A673 (cell line): ENCODE results near the gene ADORA2B.

ENCODE experiments used
- EZH2 ChIP-seq: fragments of 200-600 bp; sonication (generic); IDR thresholded peaks from 2 replicates; pipeline ENCODE4 v1.6.1; 2017; ENCODE audit warnings: borderline replicate concordance, low read depth, mild to moderate bottlenecking, mixed read lengths, antibody characterized with exemption, low read length; ENCODE audit not compliant: poor library complexity, severe bottlenecking
- TF ChIP-seq, protein P1 (sequence below): fragments of 300-800, 200-600 bp; sonication (generic); conservative IDR thresholded peaks from 2 replicates; pipeline ENCODE4 v1.5.1; 2017; ENCODE audit warnings: low read depth, mild to moderate bottlenecking, antibody characterized with exemption, low read length, moderate library complexity, mixed read lengths

- TF ChIP-seq, protein P1, sequence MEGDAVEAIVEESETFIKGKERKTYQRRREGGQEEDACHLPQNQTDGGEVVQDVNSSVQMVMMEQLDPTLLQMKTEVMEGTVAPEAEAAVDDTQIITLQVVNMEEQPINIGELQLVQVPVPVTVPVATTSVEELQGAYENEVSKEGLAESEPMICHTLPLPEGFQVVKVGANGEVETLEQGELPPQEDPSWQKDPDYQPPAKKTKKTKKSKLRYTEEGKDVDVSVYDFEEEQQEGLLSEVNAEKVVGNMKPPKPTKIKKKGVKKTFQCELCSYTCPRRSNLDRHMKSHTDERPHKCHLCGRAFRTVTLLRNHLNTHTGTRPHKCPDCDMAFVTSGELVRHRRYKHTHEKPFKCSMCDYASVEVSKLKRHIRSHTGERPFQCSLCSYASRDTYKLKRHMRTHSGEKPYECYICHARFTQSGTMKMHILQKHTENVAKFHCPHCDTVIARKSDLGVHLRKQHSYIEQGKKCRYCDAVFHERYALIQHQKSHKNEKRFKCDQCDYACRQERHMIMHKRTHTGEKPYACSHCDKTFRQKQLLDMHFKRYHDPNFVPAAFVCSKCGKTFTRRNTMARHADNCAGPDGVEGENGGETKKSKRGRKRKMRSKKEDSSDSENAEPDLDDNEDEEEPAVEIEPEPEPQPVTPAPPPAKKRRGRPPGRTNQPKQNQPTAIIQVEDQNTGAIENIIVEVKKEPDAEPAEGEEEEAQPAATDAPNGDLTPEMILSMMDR = no peak
- TF ChIP-seq EZH2 = no peak
These were observed 62.5 kb downstream of the ADORA2B start for GRCh38 chr17:16007439-16007838.
